Gastrocnemius medialis (tissue), 4 donors: Measurements from ENCODE around the gene TRIM71. TPM values are rescaled to one million over a fixed set of nuclear protein-coding genes. Genes with fewer than 3 reads are reported as not detected.

Experiments
- ATAC-seq, 2 donors: fragments of 150-250 bp; one replicate each; pipeline ENCODE4 v1.9.1; 2016
- DNase-seq, 2 donors: peaks; one replicate each; pipeline ENCODE4 v3.0.0-alpha.2; 2019
- H3K27ac ChIP-seq, 4 donors: fragments of 200-600 bp; sonication (generic); 1 replicate in 1 of 4; 2 replicates in 3 of 4; pipeline ENCODE4 v1.5.1; 2016 to 2018; ENCODE audit warnings: mild to moderate bottlenecking in 2 of 4, moderate library complexity in 1 of 4
- H3K27me3 ChIP-seq, 3 donors: fragments of 200-600 bp; sonication (generic) in 2 of 3; 1 replicate in 1 of 3; 2 replicates in 2 of 3; pipeline versions ENCODE4 v1.5.1 to v1.6.0; 2016 to 2019; ENCODE audit warnings: mild to moderate bottlenecking in 1 of 3, moderate library complexity in 1 of 3
- H3K36me3 ChIP-seq, 2 donors: fragments of 200-600 bp; sonication (generic) in 1 of 2; one replicate each; pipeline ENCODE4 v1.5.1; 2017 to 2018
- H3K4me1 ChIP-seq, 2 donors: fragments of 200-600 bp; sonication (generic) in 1 of 2; one replicate each; pipeline ENCODE4 v1.5.1; 2016 to 2017; ENCODE audit warnings: mild to moderate bottlenecking in 2 of 2
- H3K4me3 ChIP-seq, 4 donors: fragments of 200-600 bp; sonication (generic) in 3 of 4; 1 replicate in 1 of 4; 2 replicates in 3 of 4; pipeline ENCODE4 v1.5.1; 2016 to 2019; ENCODE audit warnings: mild to moderate bottlenecking in 2 of 4
- H3K9me3 ChIP-seq, 3 donors: fragments of 200-600 bp; sonication (generic) in 2 of 3; 1 replicate in 1 of 3; 2 replicates in 2 of 3; pipeline ENCODE4 v1.5.1; 2016 to 2019
- CTCF ChIP-seq, 5 experiments: fragments of 450-650 bp in 3 of 5; fragments of 200-600 bp in 2 of 5; sonication (generic) in 2 of 5; IDR thresholded peaks in 4 of 5; conservative IDR thresholded peaks in 1 of 5; 1 replicate in 4 of 5; 2 replicates in 1 of 5; pipeline ENCODE4 v1.5.1; 2016 to 2019; ENCODE audit warnings: antibody characterized with exemption in 5 of 5, mild to moderate bottlenecking in 3 of 5, moderate library complexity in 3 of 5
- POLR2A ChIP-seq, 2 donors: fragments of 450-650 bp; IDR thresholded peaks; one replicate each; pipeline ENCODE4 v1.6.1; 2017; ENCODE audit warnings: antibody characterized with exemption in 2 of 2, mild to moderate bottlenecking in 2 of 2, moderate library complexity in 2 of 2
- in situ Hi-C, 4 donors: fragments of 200-750 bp; cut with MboI; loops; one replicate each; pipeline versions ENCODE4 v1.15.0 to v1.8.0; 2017; ENCODE audit warnings: low sequenced_read_pairs in 4 of 4
- intact Hi-C: fragments of 100-400 bp; cut with DNase I; formaldehyde crosslinking; loops from one replicate; pipeline ENCODE4 v1.15.1; 2023; ENCODE audit warnings: low total_unique reads
- total RNA-seq, 4 donors: library from RNA; depleted of rRNA; stranded (reverse); fragments of >200 nt; gene quantifications; one replicate each; pipeline versions ENCODE4 v1.1.0 to v1.2.3, GENCODE V29; 2016

The TRIM71 gene
- total RNA-seq, 4 donors from 2014 or later: not detected

GRCh38 chr3:32848215-32848614 lies 30.4 kb downstream of the TRIM71 start:
- Histone ChIP-seq H3K27ac (no peak overlapping the region), H3K4me1 (no peaks in the 10 kb centered on the region), H3K9me3 (no peaks in the 10 kb centered on the region), H3K27me3 (no peaks in the 10 kb centered on the region), H3K36me3 (no peaks in the 10 kb centered on the region), H3K4me3 (no peak overlapping the region)
- in situ Hi-C loops: no loop called here
- no peak for DNase-seq
- TF ChIP-seq POLR2A (IDR thresholded peaks at IDR 0.05): no peak
- TF ChIP-seq CTCF (IDR thresholded peaks at IDR 0.05 in 4 of 5, conservative IDR thresholded peaks at IDR 0.05 in 1 of 5): no peak
- intact Hi-C loops: no loop called here
- no peak for ATAC-seq

- ATAC-seq (no peak), DNase-seq (no peak)
- Histone ChIP-seq H3K9me3 (no peaks in the 10 kb centered on the region), H3K27ac (no peak overlapping the region), H3K27me3 (no peaks in the 10 kb centered on the region), H3K36me3 (no peaks in the 10 kb centered on the region), H3K4me3 (no peak overlapping the region), H3K4me1 (no peaks in the 10 kb centered on the region)
- intact Hi-C loops (no loop called here), in situ Hi-C loops (no loop called here)
- TF ChIP-seq CTCF (IDR thresholded peaks at IDR 0.05 in 4 of 5, conservative IDR thresholded peaks at IDR 0.05 in 1 of 5) (no peak), POLR2A (IDR thresholded peaks at IDR 0.05) (no peak)
Measured at GRCh38 chr3:32849046-32849445, 31.2 kb downstream of the TRIM71 start.

GRCh38 chr3:32850226-32850625 lies 32.4 kb downstream of the TRIM71 start:
- in situ Hi-C loops (no loop called here), intact Hi-C loops (no loop called here)
- H3K9me3 ChIP-seq: no peaks in the 10 kb centered on the region
- H3K4me3 ChIP-seq: no peak overlapping the region
- no peak for ATAC-seq
- no peak for DNase-seq
- no peak for TF ChIP-seq CTCF (IDR thresholded peaks at IDR 0.05 in 4 of 5, conservative IDR thresholded peaks at IDR 0.05 in 1 of 5)
- no peaks in the 10 kb centered on the region for H3K4me1 ChIP-seq
- no peak overlapping the region for H3K27ac ChIP-seq
- no peaks in the 10 kb centered on the region for H3K36me3 ChIP-seq
- no peaks in the 10 kb centered on the region for H3K27me3 ChIP-seq

- Histone ChIP-seq H3K27ac (no peak overlapping the region), H3K9me3 (no peaks in the 10 kb centered on the region), H3K36me3 (no peaks in the 10 kb centered on the region), H3K27me3 (no peaks in the 10 kb centered on the region), H3K4me3 (no peak overlapping the region), H3K4me1 (no peaks in the 10 kb centered on the region)
- intact Hi-C loops: no loop called here
- ATAC-seq (no peak), DNase-seq (no peak)
- no peak for TF ChIP-seq POLR2A (IDR thresholded peaks at IDR 0.05)
- TF ChIP-seq CTCF (IDR thresholded peaks at IDR 0.05 in 4 of 5, conservative IDR thresholded peaks at IDR 0.05 in 1 of 5): no peak
- in situ Hi-C loops: no loop called here
Measured at GRCh38 chr3:32850636-32851035, 32.8 kb downstream of the TRIM71 start.

- Histone ChIP-seq H3K4me3 (no peak overlapping the region), H3K4me1 (no peaks in the 10 kb centered on the region), H3K27ac (no peak overlapping the region), H3K9me3 (no peaks in the 10 kb centered on the region), H3K27me3 (no peaks in the 10 kb centered on the region), H3K36me3 (no peaks in the 10 kb centered on the region)
- intact Hi-C loops: no loop called here
- TF ChIP-seq CTCF (IDR thresholded peaks at IDR 0.05 in 4 of 5, conservative IDR thresholded peaks at IDR 0.05 in 1 of 5): no peak
- TF ChIP-seq POLR2A (IDR thresholded peaks at IDR 0.05): no peak
- DNase-seq (no peak), ATAC-seq (no peak)
- in situ Hi-C loops: no loop called here
Measured at GRCh38 chr3:32852146-32852545, 34.3 kb downstream of the TRIM71 start.
